Posterior vena cava (tissue), 2 donors: ENCODE measurements around the gene NHLRC4. TPM values are rescaled to one million over a fixed set of nuclear protein-coding genes. Genes with fewer than 3 reads are reported as not detected.
A peak's percentile ranks its signal among the peaks of the same experiment; 100 is the strongest.

ENCODE experiments used
- DNase-seq: peaks from one replicate; pipeline ENCODE4 v3.0.0-alpha.2; 2020; ENCODE audit warnings: low spot score
- intact Hi-C, 2 donors: fragments of 100-400 bp; cut with DNase I; formaldehyde crosslinking; loops; one replicate each; pipeline versions ENCODE4 v1.14.1 to v1.14.2; 2022 to 2023
- long read RNA-seq, 2 donors: library from polyadenylated mRNA; unstranded; transcript quantifications; one replicate each; pipeline ENCODE4 v2.0.0, GENCODE V29; 2020 to 2021
- total RNA-seq, 2 donors: library from RNA; stranded (reverse); fragmentation: NEBNext Ultra II Directional; extraction: Animal tissue kit (Norgen Biotek cat#: 25700); gene quantifications; one replicate each; pipeline ENCODE4 v1.2.1, GENCODE V29; 2021
- donor health status: DM: yes; HTN: yes; CAD: no.
- donor health status: DM: yes; HTN: yes; CAD: no.

Gene NHLRC4, protein sequence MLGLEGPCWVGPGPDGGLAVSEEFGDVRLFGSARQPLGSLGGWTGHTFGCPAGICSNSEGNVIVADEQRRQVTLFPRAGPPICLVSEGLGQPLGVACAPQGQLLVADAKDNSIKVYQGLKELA
- total RNA-seq = under 1 TPM; 0.38 to 0.65 TPM
- long read RNA-seq, donor 1 = 0 reads
- long read RNA-seq, donor 2 = 0 reads

DNA sequence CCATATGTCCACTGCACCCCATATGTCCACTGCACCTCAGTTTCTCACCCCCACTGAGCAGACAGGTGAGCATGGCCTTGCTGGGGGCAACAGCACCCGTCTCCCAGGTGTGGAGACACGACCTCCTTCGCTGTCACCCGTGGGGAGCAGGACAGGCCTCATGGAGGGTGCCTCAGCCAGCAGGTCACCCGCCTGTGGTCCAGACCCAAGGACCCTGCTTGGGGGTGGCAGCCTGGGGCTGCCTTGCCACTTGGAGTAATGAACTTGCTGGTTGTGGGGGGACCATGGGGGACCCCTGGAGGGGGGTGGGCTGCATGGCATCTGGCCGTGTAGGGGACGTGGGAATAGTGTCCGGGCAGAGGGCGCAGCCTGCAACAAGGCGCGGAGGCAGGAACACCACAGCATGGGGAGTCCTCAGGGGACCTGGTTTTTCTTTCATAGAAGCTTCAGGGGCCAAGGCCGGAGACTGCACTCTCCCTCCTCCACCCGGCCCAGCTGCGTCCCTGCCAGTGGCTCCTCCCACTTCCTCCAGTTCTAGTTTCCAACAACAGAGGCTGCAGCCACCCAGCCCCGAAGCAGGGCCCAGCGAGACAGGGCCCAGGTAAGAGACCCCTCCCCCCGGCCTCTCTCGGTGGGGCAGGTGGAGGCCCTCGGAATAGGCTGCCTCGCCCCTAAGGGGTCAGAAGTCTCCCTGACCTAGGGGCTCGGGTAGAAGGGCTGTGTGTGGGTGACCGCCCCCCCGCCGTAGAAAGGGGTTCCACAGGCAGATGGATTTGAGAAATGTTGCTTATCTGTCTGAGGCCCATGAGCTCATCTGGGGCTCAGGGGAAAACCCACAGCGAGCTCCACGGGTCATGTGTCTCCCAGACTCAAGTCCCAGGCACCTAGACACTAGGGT is at the start of gene NHLRC4:
TSS of gene NHLRC4 (plus strand) at position 531 of the 898 bp plus-strand sequence. CDS start 1,043 bp downstream, outside the sequence.
- intact Hi-C loops = no loop called here
- peak; percentile 92 for DNase-seq

DNA sequence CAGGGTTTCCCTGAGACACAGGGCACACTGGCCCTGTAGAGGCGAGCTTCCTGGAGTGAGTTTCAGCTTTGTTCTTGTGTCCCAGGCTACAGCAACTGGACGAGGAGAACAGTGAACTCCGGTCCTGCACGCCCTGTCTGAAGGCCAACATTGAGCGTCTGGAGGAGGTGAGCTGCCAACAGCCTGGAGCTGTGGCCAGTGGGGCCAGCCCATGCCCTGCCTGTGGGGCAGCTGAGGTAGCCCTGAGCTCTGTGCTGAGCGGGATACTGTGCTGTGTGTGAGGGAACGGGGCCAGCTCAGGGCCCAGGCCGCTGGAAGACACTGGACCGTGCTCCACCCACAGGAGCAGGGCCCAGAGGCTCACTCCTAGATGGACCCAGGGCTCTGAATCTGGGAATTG is 47.9 kb upstream of the NHLRC4 start:
- intact Hi-C loops = no loop called here
- no peak for DNase-seq

- no peak for DNase-seq
- intact Hi-C loops = no loop called here
Observed at GRCh38 chr16:519425-519824, 47.4 kb upstream of the NHLRC4 start.

DNA sequence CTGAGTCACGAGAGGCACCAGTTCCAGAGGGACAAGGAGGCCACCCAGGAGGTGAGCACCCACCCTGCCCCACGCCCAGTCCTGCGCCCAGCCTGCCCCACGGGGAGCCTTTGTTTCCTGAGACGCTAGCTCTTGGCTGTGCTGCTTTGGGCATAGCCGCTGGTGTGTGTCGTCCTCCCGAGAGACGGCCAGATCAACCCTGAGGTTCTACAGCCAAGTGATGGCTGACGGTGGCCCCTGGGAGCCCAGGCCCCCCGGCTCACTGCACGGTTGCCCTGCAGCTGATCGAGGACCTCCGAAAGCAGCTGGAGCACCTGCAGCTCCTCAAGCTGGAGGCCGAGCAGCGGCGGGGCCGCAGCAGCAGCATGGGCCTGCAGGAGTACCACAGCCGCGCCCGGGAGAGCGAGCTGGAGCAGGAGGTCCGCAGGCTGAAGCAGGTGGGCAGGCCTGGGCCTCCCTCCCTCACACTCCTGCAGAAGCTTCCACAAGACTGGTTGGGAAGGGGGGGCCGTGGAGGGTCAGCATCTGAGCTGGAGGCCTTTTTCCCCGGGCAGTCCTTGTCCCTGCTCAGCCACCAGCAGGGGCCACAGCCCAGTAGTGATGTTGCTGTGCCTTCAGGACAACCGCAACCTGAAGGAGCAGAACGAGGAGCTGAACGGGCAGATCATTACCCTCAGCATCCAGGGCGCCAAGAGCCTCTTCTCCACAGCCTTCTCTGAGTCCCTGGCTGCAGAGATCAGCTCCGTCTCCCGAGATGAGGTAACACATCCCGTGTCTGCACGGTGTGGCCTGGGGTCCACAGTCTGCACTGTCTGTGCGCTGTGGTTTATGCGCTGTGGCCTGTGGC is 46.7 kb upstream of the NHLRC4 start:
- no peak for DNase-seq
- intact Hi-C loops = no loop called here

DNA sequence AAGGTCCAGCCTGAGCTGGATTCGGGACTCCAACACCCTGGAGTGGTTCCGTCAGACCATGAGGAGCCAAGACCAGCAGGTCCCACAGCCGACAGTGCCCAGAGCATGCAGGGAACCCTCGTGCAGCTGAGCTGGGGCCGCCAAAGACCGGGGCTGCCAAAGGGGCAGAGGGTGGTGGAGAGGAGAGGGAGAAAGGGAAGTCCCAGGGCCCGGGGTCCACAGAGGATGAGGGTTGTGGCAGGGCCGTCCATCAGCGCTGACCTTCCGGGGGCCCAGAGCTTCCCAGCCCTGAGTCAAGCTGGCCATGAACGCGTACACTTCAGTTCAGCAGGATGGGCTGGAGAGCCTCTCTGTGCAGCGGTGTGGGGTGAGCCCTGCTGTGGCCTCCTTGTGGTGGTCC is 46.0 kb upstream of the NHLRC4 start:
- no peak for DNase-seq
- intact Hi-C loops = no loop called here

GRCh38 chr16:521381-522210 is 45.2 kb upstream of the NHLRC4 start:
- intact Hi-C loops = no loop called here

DNA sequence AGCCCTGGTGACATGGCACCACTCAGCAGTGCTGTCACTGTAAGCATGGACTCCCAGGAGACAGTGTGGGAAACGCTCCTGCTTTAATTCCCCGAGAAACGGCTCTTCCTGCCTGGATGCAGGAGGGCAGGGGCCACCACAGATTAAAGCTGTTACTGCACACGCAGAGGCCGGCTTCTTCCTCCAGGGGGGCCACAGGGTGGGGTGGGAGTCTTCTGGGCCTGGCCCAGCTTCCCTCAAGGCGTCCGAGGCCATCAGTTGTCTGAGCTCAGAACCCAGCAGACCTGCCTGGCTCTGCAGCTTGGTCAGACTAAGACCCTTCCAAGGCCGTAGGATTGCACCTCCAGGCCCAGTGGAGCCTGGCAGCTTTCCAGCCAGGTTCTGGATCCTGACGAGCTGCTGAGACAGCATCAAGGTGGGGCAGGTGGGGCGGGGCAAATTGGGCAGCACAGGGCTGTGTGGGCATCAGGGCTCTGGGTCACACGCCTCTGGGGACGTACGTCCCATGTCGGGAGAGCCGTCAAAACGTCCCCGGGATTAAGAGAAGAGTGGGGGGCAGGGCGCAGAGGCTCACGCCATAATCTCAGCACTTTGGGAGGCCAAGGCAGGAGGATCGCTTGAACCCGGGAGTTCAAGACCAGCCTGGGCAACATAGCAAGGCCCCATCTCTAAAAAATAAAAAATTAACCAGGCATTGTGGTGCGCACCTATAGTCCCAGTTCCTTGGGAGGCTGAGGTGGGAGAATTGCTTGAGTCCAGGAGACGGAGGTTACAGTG is 44.3 kb upstream of the NHLRC4 start:
- intact Hi-C loops = no loop called here
- no peak for DNase-seq

More at GRCh38 chr16:521381-522210, 45.2 kb upstream of the NHLRC4 start:
- no peak for DNase-seq

DNA sequence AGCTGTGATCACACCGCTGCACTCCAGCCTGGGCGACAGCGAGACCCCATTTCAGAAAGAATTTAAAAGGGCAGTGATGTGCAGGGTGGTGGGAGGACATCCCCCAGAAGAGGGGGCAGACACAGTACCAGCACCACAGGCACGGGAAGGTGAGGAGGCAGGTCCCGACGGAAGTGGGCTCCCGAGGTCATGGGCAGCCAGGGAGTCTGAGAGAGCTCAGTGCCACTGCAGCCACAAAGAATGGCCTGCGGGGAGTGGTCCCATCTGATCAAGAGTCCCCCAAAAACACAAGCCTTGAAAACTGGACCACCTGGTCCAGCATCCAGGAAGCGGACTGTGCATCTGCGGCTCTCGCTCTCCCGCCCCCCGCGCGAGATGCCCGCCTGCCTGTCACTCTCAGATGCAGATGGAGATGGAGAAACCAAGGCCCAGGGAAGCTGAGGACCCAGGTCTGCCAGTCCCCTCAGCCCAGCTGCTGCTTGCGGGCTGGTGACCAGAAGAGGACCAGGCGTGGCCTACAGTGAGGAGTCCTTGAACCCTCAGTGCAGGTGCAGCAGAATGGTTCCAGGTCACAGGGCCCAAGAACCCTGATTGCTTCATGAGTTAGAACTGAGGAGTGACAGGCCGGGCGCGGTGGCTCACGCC is 43.6 kb upstream of the NHLRC4 start:
- no peak for DNase-seq
- intact Hi-C loops = no loop called here

- intact Hi-C loops = loop anchor here in 1 of 2 donors (5.0 kb wide), 1 partner anchor 1898 kb away; no protein-coding TSS in a partner anchor
- no peak for DNase-seq
Observed at GRCh38 chr16:524274-525040, 42.3 kb upstream of the NHLRC4 start.

DNA sequence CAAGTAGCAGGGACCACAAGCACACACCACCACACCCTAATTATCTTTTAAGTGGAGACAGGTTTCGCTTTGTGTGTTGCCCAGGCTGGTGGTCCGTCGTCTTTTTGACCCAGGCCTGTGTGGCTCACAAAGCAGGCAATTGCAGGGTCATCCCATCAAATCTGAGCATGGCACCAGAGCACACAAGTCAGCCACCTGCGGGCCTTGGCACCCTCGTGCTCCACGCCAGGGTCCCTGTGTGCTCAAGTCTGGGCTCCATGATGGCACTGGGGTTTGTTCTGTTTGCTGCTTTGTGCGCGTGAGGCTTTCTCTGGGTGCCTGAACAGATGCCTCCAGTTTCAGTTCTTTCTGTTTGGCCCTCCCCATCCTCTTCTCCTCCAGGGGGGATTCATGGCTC is 41.7 kb upstream of the NHLRC4 start:
- DNase-seq = no peak
- intact Hi-C loops = loop anchor here in 1 of 2 donors (5.0 kb wide), 1 partner anchor 1897 kb away; no protein-coding TSS in a partner anchor

GRCh38 chr16:525520-526180 is 41.2 kb upstream of the NHLRC4 start:
- intact Hi-C loops = loop anchor here in 1 of 2 donors (5.0 kb wide), 1 partner anchor 1897 kb away; no protein-coding TSS in a partner anchor
- no peak for DNase-seq

DNA sequence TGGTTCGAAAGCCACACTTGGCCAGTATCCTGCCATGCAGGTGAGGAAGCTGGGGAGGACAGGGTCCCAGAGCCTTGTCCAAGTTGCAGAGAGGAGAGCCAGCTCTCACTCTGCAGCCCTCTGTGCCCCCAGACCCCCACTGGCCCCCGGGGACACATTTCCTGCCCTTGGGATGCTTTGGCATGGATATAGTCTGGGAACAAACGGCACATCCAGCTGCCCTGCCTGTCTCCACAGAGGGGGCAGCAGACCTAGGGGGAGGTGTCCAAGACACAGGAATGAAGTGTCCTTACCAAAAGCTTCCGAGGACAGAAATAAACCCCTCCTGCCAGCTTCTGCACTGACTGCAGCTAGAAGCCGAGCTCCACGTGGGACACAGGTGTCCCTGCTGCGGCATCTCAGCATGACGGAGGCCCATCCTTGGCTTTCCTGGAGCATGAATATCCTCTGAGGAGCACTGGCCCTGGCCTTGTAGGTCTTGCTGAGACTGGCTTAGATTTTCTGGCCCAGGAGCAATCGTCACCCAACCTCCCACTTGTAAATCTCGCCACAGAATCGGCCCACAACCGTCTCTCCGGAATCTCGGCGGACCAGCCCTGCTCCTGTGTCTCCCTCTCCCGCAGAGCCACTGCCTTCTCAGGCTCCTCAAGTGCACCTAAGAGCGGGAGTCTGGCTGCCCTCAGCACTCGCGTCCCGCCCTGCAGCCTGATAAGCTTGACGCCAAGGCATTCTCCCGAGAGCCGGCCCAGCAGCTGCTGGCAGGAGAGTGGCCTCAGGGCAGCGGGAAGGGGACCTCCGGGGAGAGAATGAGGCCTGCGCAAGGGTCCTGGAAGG is 40.4 kb upstream of the NHLRC4 start:
- intact Hi-C loops = loop anchor here in 1 of 2 donors (5.0 kb wide), 1 partner anchor 1896 kb away; no protein-coding TSS in a partner anchor
- no peak for DNase-seq

GRCh38 chr16:527015-527903 is 39.5 kb upstream of the NHLRC4 start, which contains the start of gene CAPN15:
Gene CAPN15, plus strand, starts transcription at chr16:527712. Its CDS starts 19,127 bp downstream, at chr16:546839.
- intact Hi-C loops = loop anchor here in 1 of 2 donors (5.0 kb wide), 1 partner anchor 1895 kb away; no protein-coding TSS in a partner anchor
- peak; percentile 96 for DNase-seq
